Measurements from ENCODE around the gene CDKAL1.

DNA sequence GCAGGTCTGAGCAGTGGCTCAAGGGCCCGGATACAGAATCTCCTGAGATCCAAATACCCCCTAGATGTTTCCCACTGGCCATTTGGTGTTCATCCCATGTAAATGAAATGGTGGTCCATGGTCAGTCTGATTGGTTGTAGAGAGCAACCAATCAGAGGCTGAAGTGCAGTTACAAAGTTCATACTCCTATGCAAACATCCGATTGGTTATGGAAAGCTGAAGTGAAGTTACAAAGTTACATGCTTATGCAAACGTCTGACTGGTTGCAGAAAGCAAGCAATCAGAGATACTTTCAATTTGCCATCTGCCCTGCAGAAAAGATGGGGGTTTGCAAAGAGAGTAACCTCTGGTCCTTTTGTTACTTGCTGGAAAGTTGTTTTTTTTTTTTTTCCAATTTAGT, 313.6 kb downstream of the CDKAL1 start:
- TF ChIP-seq, protein P1, sequence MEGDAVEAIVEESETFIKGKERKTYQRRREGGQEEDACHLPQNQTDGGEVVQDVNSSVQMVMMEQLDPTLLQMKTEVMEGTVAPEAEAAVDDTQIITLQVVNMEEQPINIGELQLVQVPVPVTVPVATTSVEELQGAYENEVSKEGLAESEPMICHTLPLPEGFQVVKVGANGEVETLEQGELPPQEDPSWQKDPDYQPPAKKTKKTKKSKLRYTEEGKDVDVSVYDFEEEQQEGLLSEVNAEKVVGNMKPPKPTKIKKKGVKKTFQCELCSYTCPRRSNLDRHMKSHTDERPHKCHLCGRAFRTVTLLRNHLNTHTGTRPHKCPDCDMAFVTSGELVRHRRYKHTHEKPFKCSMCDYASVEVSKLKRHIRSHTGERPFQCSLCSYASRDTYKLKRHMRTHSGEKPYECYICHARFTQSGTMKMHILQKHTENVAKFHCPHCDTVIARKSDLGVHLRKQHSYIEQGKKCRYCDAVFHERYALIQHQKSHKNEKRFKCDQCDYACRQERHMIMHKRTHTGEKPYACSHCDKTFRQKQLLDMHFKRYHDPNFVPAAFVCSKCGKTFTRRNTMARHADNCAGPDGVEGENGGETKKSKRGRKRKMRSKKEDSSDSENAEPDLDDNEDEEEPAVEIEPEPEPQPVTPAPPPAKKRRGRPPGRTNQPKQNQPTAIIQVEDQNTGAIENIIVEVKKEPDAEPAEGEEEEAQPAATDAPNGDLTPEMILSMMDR (IDR thresholded peaks at IDR 0.05; ENCODE audit: control extremely low read depth in 1 of 3, insufficient read depth in 1 of 3, low read depth in 1 of 3, low read length in 3 of 3), result no peak
- no peak for TF ChIP-seq PHF8 (conservative IDR thresholded peaks at IDR 0.05; ENCODE audit: low read depth, low read length)

Measured in H1 (cell line).